RWPE2 (cell line): Measurements from ENCODE around the gene SP140L.
A peak's percentile ranks its signal among the peaks of the same experiment; 100 is the strongest.

Experiments used
- ATAC-seq: fragments of 200-7000 bp; cut with Tn5 transposase; 3 replicates; pipeline ENCODE4 v1.9.1; 2021; ENCODE audit warnings: low read depth
- DNase-seq: peaks from one replicate; pipeline ENCODE4 v3.0.0-alpha.2; 2020; ENCODE audit warnings: low spot score
- H3K27ac ChIP-seq: fragments of 450-650 bp; 2 replicates; pipeline ENCODE4 v1.5.1; 2017; ENCODE audit warnings: mild to moderate bottlenecking; ENCODE audit not compliant: poor library complexity, severe bottlenecking
- H3K27me3 ChIP-seq: fragments of 250-450 bp; sonication (Bioruptor Pico); 2 replicates; pipeline ENCODE4 v1.5.1; 2021; ENCODE audit warnings: mild to moderate bottlenecking, moderate library complexity; ENCODE audit not compliant: insufficient read depth, poor library complexity, severe bottlenecking
- H3K36me3 ChIP-seq: fragments of 250-450 bp; sonication (Bioruptor Pico); 2 replicates; pipeline ENCODE4 v1.5.1; 2020; ENCODE audit warnings: low read depth, mild to moderate bottlenecking, moderate library complexity
- H3K4me1 ChIP-seq: fragments of 250-450 bp; sonication (Bioruptor Pico); 2 replicates; pipeline ENCODE4 v1.5.1; 2021; ENCODE audit warnings: mild to moderate bottlenecking, moderate library complexity; ENCODE audit not compliant: insufficient read depth, poor library complexity, severe bottlenecking
- H3K4me3 ChIP-seq: fragments of 250-450 bp; sonication (Bioruptor Pico); 2 replicates; pipeline ENCODE4 v1.5.1; 2021; ENCODE audit warnings: mild to moderate bottlenecking, moderate library complexity; ENCODE audit not compliant: severe bottlenecking
- H3K9me3 ChIP-seq: fragments of 250-450 bp; sonication (Bioruptor Pico); 2 replicates; pipeline ENCODE4 v1.5.1; 2021; ENCODE audit warnings: mild to moderate bottlenecking, moderate library complexity; ENCODE audit not compliant: severe bottlenecking
- CTCF ChIP-seq: fragments of 450-650 bp; IDR thresholded peaks from one replicate; pipeline ENCODE4 v1.5.1; 2017; ENCODE audit warnings: mild to moderate bottlenecking, moderate library complexity; ENCODE audit not compliant: poor library complexity, severe bottlenecking

The SP140L gene

GRCh38 chr2:230323385-230324106 lies 3.4 kb upstream of the SP140L start:
- H3K4me3 ChIP-seq = no peak overlapping the region
- H3K4me1 ChIP-seq = peaks cover 8% of the 10 kb centered on the region
- no peak overlapping the region for H3K27ac ChIP-seq
- ATAC-seq (no peak), DNase-seq (no peak)
- H3K27me3 ChIP-seq = no peaks in the 10 kb centered on the region
- H3K9me3 ChIP-seq = no peaks in the 10 kb centered on the region
- H3K36me3 ChIP-seq = peaks cover 5% of the 10 kb centered on the region
- TF ChIP-seq CTCF = no peak

- peaks cover 8% of the 10 kb centered on the region for H3K4me1 ChIP-seq
- peaks cover 9% of the 10 kb centered on the region for H3K36me3 ChIP-seq
- H3K4me3 ChIP-seq = no peak overlapping the region
- no peak for DNase-seq
- H3K27ac ChIP-seq = no peak overlapping the region
- ATAC-seq = no peak
- no peaks in the 10 kb centered on the region for H3K27me3 ChIP-seq
- no peak for TF ChIP-seq CTCF
- no peaks in the 10 kb centered on the region for H3K9me3 ChIP-seq
These were observed 2.5 kb upstream of the SP140L start for GRCh38 chr2:230324503-230324902.

- DNase-seq (no peak), ATAC-seq (no peak)
- Histone ChIP-seq H3K9me3 (no peaks in the 10 kb centered on the region), H3K4me1 (peaks cover 8% of the 10 kb centered on the region), H3K4me3 (no peak overlapping the region), H3K27me3 (no peaks in the 10 kb centered on the region), H3K27ac (no peak overlapping the region), H3K36me3 (peaks cover 9% of the 10 kb centered on the region)
- TF ChIP-seq CTCF = no peak
These were observed 1.4 kb upstream of the SP140L start for GRCh38 chr2:230325316-230326243.

- ATAC-seq = peak; percentile 9; the same call in 1 of the 3 replicates
- Histone ChIP-seq H3K9me3 (no peaks in the 10 kb centered on the region), H3K36me3 (peaks cover 19% of the 10 kb centered on the region), H3K4me3 (peak overlapping the region; percentile 39), H3K27me3 (no peaks in the 10 kb centered on the region), H3K4me1 (peaks cover 8% of the 10 kb centered on the region), H3K27ac (peak overlapping the region; percentile 38)
- DNase-seq = no peak
- TF ChIP-seq CTCF = no peak
These were observed 593 bp downstream of the SP140L start for GRCh38 chr2:230327418-230328154.
